Ovary (tissue), 9 donors: Measurements from ENCODE around the gene PLXNA2. TPM values are rescaled to one million over a fixed set of nuclear protein-coding genes. Genes with fewer than 3 reads are reported as not detected.
A peak's percentile ranks its signal among the peaks of the same experiment; 100 is the strongest.

Experiments
- DNase-seq, 5 donors: peaks; one replicate each; pipeline ENCODE4 v3.0.0-alpha.2; 2019 to 2020
- H3K27ac ChIP-seq, 2 donors: fragments of 200-600 bp; one replicate each; pipeline versions ENCODE4 v1.5.1 to v1.8.0; 2019 to 2022
- H3K27me3 ChIP-seq: fragments of 200-600 bp; one replicate; pipeline ENCODE4 v1.8.0; 2022
- H3K36me3 ChIP-seq: fragments of 200-600 bp; sonication (generic); one replicate; pipeline ENCODE4 v1.5.1; 2019
- H3K4me1 ChIP-seq: one replicate; pipeline ENCODE4 v1.8.1; 2013; ENCODE audit warnings: mild to moderate bottlenecking, moderate library complexity; ENCODE audit not compliant: insufficient read depth
- H3K4me3 ChIP-seq: fragments of 200-600 bp; sonication (generic); one replicate; pipeline ENCODE4 v1.5.1; 2017
- H3K9me3 ChIP-seq, 2 donors: fragments of 200-600 bp in 1 of 2; sonication (generic) in 1 of 2; one replicate each; pipeline versions ENCODE4 v1.5.1 to v1.8.1; 2013 to 2019; ENCODE audit warnings: mild to moderate bottlenecking in 1 of 2, moderate library complexity in 1 of 2
- CTCF ChIP-seq, 3 donors: fragments of 450-650 bp in 2 of 3; fragments of 200-600 bp in 1 of 3; IDR thresholded peaks; one replicate each; pipeline versions ENCODE4 v1.5.1 to v1.8.0; 2016 to 2022; ENCODE audit warnings: antibody characterized with exemption in 3 of 3, mild to moderate bottlenecking in 1 of 3
- EP300 ChIP-seq: sonication (generic); formaldehyde crosslinking; IDR thresholded peaks from one replicate; pipeline ENCODE4 v1.6.1; 2017; ENCODE audit warnings: antibody characterized with exemption
- POLR2A ChIP-seq: fragments of 450-650 bp; IDR thresholded peaks from one replicate; pipeline ENCODE4 v1.6.1; 2017; ENCODE audit warnings: antibody characterized with exemption, mild to moderate bottlenecking, moderate library complexity
- WGBS, 3 donors: extraction: QIAGEN DNeasy Blood & Tissue Kit in 1 of 3; methylation state at CpG; one replicate each; pipeline versions ENCODE4 v1.1.5 to v1.1.7; 2013 to 2017; 5-methylcytosine and 5-hydroxymethylcytosine counted together
- intact Hi-C, 4 donors: fragments of 100-400 bp; cut with DNase I; formaldehyde crosslinking; loops; one replicate each; pipeline versions ENCODE4 v1.11.0 to v1.15.1; 2022 to 2023
- polyA plus RNA-seq, 2 donors: library from polyadenylated mRNA; stranded (reverse); fragments of 200-250 nt in 1 of 2; fragments of 350-450 nt in 1 of 2; fragmentation: Illumina TruSeq in 1 of 2; extraction: RNeasy Lipid Tissue Mini Kit (QIAGEN cat#74804) in 1 of 2; gene quantifications; one replicate each; pipeline ENCODE4 v1.2.3, GENCODE V29; 2013 to 2014
- total RNA-seq, 7 donors: library from RNA; depleted of rRNA in 2 of 7; stranded (reverse); fragments of >200 nt in 2 of 7; fragmentation: NEBNext Ultra II Directional in 3 of 7; extraction: Animal tissue kit (Norgen Biotek cat#: 25700) in 3 of 7; gene quantifications; one replicate each; pipeline versions ENCODE4 v1.1.0 to v1.2.4, GENCODE V29; 2016 to 2023
- donor health status: DM: no; HTN: no; CAD: no; lungs with moderate emphysema.
- donor health status: DM: no; HTN: no; CAD: no.
- donor health status: Bipolar disorder and iron deficiency.
- donor health status: DM: yes; HTN: yes; CAD: no.
- donor health status: DM: no; HTN: no; CAD: no.
- donor health status: DM: yes; HTN: yes; CAD: no.

PLXNA2 gene
- total and polyA plus RNA-seq, 9 donors, result 10.7 to 71.5 (median 44.0) TPM

GRCh38 chr1:207999972-208000371 lies 244.2 kb downstream of the PLXNA2 start:
- H3K27ac ChIP-seq, result no peak overlapping the region
- no peak for DNase-seq
- intact Hi-C loops, result loop anchor here in 1 of 4 donors (5.0 kb wide), 1 partner anchor 1092 kb away; no protein-coding TSS in a partner anchor
- no peak overlapping the region for H3K4me3 ChIP-seq
- no peaks in the 10 kb centered on the region for H3K9me3 ChIP-seq
- H3K36me3 ChIP-seq, result no peaks in the 10 kb centered on the region
- H3K4me1 ChIP-seq, result no peaks in the 10 kb centered on the region
- TF ChIP-seq CTCF (IDR thresholded peaks at IDR 0.05) (no peak), POLR2A (no peak)
- H3K27me3 ChIP-seq, result no peaks in the 10 kb centered on the region

GRCh38 chr1:207999274-207999915 lies 244.8 kb downstream of the PLXNA2 start:
- H3K4me3 ChIP-seq, result no peak overlapping the region
- no peaks in the 10 kb centered on the region for H3K9me3 ChIP-seq
- no peaks in the 10 kb centered on the region for H3K36me3 ChIP-seq
- no peak for DNase-seq
- no peak overlapping the region for H3K27ac ChIP-seq
- whole genome bisulfite sequencing, 3 donors, result 83 to 90% (median 89%) methylated on average over 3 of the region's 3 CpGs
- H3K27me3 ChIP-seq, result no peaks in the 10 kb centered on the region
- TF ChIP-seq CTCF (IDR thresholded peaks at IDR 0.05) (no peak), EP300 (no peak), POLR2A (no peak)
- H3K4me1 ChIP-seq, result no peaks in the 10 kb centered on the region
- intact Hi-C loops, result no loop called here

GRCh38 chr1:207998691-207999090 lies 245.5 kb downstream of the PLXNA2 start:
- Histone ChIP-seq H3K27me3 (no peaks in the 10 kb centered on the region), H3K36me3 (no peaks in the 10 kb centered on the region), H3K4me1 (no peaks in the 10 kb centered on the region), H3K9me3 (no peaks in the 10 kb centered on the region), H3K27ac (no peak overlapping the region), H3K4me3 (no peak overlapping the region)
- TF ChIP-seq POLR2A, result no peak
- no peak for TF ChIP-seq EP300
- DNase-seq, result no peak
- intact Hi-C loops, result no loop called here
- 89 to 97% (median 96%) methylated on average over 2 of the region's 2 CpGs for WGBS, 3 donors

GRCh38 chr1:207997486-207998268 lies 246.5 kb downstream of the PLXNA2 start:
- Histone ChIP-seq H3K9me3 (no peaks in the 10 kb centered on the region), H3K36me3 (no peaks in the 10 kb centered on the region), H3K4me1 (no peaks in the 10 kb centered on the region), H3K27me3 (no peaks in the 10 kb centered on the region), H3K4me3 (no peak overlapping the region), H3K27ac (no peak overlapping the region)
- peak; percentile 80 to 89 (median 85) for DNase-seq
- intact Hi-C loops, result no loop called here
- 33 to 40% (median 34%) methylated on average over 9 of the region's 9 CpGs for WGBS, 3 donors
- peak; percentile 59 to 74 (median 72) for TF ChIP-seq CTCF (IDR thresholded peaks at IDR 0.05)
- no peak for TF ChIP-seq POLR2A
- TF ChIP-seq EP300, result no peak

- TF ChIP-seq CTCF (IDR thresholded peaks at IDR 0.05) (no peak), POLR2A (no peak), EP300 (no peak)
- no peaks in the 10 kb centered on the region for H3K36me3 ChIP-seq
- no peaks in the 10 kb centered on the region for H3K27me3 ChIP-seq
- H3K4me1 ChIP-seq, result no peaks in the 10 kb centered on the region
- no peaks in the 10 kb centered on the region for H3K9me3 ChIP-seq
- no peak for DNase-seq
- intact Hi-C loops, result no loop called here
- no peak overlapping the region for H3K4me3 ChIP-seq
- H3K27ac ChIP-seq, result no peak overlapping the region
These were observed 247.5 kb downstream of the PLXNA2 start for GRCh38 chr1:207996636-207997035.
